Measurements from ENCODE around the gene RPL18A.

The RPL18A gene

DNA sequence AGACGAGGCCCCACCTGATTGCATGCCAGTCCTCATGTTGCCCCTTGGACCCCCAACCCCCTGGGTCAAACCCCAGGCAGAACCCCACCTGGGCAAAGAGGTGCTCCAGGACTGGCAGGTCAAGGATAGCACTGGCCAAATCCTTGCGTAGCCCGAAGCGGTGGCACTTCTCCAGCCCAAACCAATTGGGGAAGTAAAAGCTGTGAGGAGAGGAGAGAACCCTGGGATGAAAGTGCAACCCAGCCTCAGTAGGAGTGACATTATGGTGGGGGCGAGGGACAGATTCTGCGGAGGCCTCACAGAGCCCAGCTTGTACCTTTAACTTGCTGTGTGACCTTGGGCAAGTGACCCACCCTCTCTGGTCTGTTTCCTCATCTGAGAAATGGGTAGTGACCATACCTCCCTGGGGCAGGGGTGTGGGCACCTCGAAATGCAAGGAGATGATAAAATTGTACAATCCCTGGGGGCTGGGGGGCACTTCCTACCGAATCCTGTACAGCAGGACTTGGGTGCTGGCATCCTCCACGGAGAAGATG is 16.4 kb upstream of the RPL18A start:
- H3K9ac ChIP-seq (ENCODE audit: low read length), result no peak overlapping the region
- peaks cover 23% of the 10 kb centered on the region for H3K27me3 ChIP-seq (ENCODE audit: control insufficient read depth, insufficient read depth, low read length)

DNA sequence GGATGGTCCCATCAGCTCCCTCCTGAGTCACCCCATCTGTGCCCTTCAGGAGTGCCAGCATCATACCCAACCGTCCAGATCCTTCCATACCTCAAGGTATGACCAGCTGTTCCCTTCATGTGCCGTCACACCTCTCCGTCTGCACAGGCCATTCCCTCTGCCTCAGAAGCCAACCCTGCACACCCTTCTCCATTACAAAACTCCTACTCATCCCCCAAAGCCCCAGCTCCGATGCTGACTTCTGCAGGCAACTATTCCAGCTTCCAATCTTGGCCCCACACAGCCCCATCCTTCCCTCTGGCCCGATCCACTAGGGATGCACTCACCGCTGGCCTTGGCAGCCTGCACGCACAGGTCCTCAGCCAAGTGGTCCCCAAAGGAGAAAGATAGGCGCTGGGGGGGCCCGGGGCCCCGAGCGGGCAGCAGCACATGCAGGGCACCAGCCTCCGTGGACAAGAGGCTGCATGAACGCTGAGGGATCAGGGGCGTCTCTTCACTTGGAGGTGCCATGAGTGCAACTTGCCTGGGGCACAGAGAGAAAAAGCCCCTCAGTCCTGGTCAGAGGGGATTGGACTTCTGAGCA is 15.7 kb upstream of the RPL18A start:
- Histone ChIP-seq H3K4me3 (ENCODE audit: low read length) (no peak overlapping the region), H3K36me3 (ENCODE audit: control insufficient read depth, low read depth, low read length) (no peaks in the 10 kb centered on the region), H3K27me3 (ENCODE audit: control insufficient read depth, insufficient read depth, low read length) (peaks cover 27% of the 10 kb centered on the region), H3K9me3 (ENCODE audit: control insufficient read depth, low read depth, low read length) (no peaks in the 10 kb centered on the region), H3K9ac (ENCODE audit: low read length) (no peak overlapping the region), H3K27ac (ENCODE audit: low read length) (no peak overlapping the region), H3K4me1 (ENCODE audit: control insufficient read depth, low read depth, low read length) (no peaks in the 10 kb centered on the region)

More for the DNA sequence above, 16.4 kb upstream of the RPL18A start:
- Histone ChIP-seq H3K4me1 (ENCODE audit: control insufficient read depth, low read depth, low read length) (no peaks in the 10 kb centered on the region), H3K27ac (ENCODE audit: low read length) (no peak overlapping the region), H3K4me3 (ENCODE audit: low read length) (no peak overlapping the region), H3K9me3 (ENCODE audit: control insufficient read depth, low read depth, low read length) (no peaks in the 10 kb centered on the region), H3K36me3 (ENCODE audit: control insufficient read depth, low read depth, low read length) (no peaks in the 10 kb centered on the region)

DNA sequence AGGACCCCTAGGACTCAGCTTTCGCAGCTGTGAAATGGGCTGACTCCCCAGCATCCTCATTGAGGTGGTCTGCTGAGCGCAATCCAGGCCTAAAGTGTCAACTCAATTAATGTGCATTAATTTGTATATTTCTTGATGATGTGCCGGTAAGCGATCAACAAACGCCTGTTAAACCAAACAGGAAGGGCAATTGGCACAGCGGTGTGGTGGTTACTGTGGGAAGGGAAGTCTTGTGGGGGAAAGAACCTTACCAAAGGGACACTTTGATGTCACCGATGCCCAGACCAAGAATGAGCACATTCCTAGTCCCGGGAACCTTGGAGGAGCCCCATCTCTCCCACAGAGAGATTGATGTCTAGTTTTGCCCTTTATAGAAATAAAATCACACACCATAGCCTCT is 13.6 kb upstream of the RPL18A start:
- Histone ChIP-seq H3K27me3 (ENCODE audit: control insufficient read depth, insufficient read depth, low read length) (peaks cover 14% of the 10 kb centered on the region), H3K9ac (ENCODE audit: low read length) (no peak overlapping the region), H3K4me1 (ENCODE audit: control insufficient read depth, low read depth, low read length) (no peaks in the 10 kb centered on the region), H3K4me3 (ENCODE audit: low read length) (no peak overlapping the region), H3K9me3 (ENCODE audit: control insufficient read depth, low read depth, low read length) (no peaks in the 10 kb centered on the region), H3K27ac (ENCODE audit: low read length) (no peak overlapping the region), H3K36me3 (ENCODE audit: control insufficient read depth, low read depth, low read length) (no peaks in the 10 kb centered on the region)

DNA sequence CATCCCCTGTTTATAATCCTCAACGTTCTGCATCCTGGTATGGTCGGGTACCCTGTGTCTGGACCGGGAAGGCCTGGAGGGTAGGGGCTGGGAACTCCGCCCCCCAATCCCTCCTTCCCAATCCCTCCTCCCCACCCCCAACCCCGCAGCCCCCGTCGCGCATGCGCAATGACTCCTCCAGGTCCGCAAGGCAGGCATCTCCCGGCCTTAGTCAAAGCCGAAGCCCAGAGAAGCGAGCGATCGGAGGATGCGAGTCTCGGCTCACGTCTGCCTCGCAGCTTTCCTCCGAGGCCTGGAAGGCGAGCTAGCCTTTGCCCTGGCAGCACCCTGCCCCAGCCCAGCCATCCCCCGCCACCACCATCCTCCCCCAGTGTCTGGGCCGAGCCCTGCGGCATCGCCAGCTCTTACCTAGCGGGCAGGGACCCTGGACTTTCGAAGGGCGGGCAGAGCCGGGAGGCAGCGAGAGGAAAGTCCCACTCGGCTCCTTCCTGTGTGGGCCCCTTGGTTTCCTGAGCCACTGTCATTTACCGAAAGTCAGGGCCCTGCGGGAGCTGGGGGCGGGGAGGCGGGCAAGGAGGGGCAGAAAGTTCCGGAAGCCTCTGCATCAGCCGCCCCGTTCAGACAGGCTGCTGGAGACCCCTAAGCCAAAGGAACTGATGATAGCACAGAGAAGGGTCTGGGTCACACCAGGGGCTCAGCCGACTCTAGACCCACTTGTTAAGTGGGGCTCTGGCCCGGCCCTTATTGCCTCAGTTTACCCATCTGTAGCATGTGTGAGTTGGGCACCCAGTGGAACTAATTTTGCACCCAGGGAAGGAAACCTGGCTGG is 12.0 kb upstream of the RPL18A start, which contains the start of gene JAK3:
Gene JAK3 (minus strand): TSS at position 445 of the 829 bp plus-strand sequence. CDS start 3,565 bp downstream, outside the sequence.
- peak within 1 kb of the TSS; percentile 33 for H3K4me3 ChIP-seq (ENCODE audit: low read length)
- no peaks in the 10 kb centered on the region for H3K9me3 ChIP-seq (ENCODE audit: control insufficient read depth, low read depth, low read length)
- H3K4me1 ChIP-seq (ENCODE audit: control insufficient read depth, low read depth, low read length), result no peaks in the 10 kb centered on the region
- no peak within 1 kb of the TSS for H3K27ac ChIP-seq (ENCODE audit: low read length)
- H3K27me3 ChIP-seq (ENCODE audit: control insufficient read depth, insufficient read depth, low read length), result peaks cover 12% of the 10 kb centered on the region
- no peak within 1 kb of the TSS for H3K9ac ChIP-seq (ENCODE audit: low read length)
- no peaks in the 10 kb centered on the region for H3K36me3 ChIP-seq (ENCODE audit: control insufficient read depth, low read depth, low read length)

DNA sequence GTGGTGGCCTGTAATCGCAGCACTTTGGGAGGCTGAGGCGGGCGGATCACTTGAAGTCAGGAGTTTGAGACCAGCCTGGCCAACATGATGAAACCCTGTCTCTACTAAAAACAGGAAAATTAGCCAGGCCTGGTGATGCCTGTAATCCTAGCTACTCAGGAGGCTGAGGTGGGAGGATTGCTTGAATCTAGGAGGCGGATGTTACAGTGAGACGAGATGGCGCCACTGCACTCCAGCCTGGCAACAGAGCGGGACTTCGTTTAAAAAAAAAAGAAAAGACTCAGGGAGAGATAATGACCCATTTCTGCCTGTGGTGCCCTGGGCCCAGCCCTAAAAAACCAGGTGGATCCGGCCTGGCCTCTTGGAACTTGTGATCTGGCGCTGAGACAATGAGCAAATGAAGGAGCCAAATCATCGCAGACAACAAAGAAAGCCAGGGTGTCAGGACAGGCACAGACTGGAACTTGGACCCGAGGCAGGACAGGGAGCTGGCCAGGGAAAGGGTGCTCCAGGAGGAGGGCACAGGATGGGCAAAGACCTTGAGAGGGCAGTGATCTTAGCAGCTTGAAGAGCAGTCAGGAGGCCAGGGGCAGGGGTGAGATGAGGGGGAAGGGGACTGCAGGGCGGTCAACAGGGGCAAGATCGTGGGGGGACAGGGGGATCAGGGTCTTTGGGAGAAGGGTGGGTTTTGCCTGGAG is 11.0 kb upstream of the RPL18A start:
- no peak overlapping the region for H3K4me3 ChIP-seq (ENCODE audit: low read length)
- no peaks in the 10 kb centered on the region for H3K9me3 ChIP-seq (ENCODE audit: control insufficient read depth, low read depth, low read length)
- H3K27ac ChIP-seq (ENCODE audit: low read length), result no peak overlapping the region
- no peaks in the 10 kb centered on the region for H3K4me1 ChIP-seq (ENCODE audit: control insufficient read depth, low read depth, low read length)
- H3K27me3 ChIP-seq (ENCODE audit: control insufficient read depth, insufficient read depth, low read length), result peaks cover 9% of the 10 kb centered on the region
- H3K36me3 ChIP-seq (ENCODE audit: control insufficient read depth, low read depth, low read length), result no peaks in the 10 kb centered on the region
- no peak overlapping the region for H3K9ac ChIP-seq (ENCODE audit: low read length)

DNA sequence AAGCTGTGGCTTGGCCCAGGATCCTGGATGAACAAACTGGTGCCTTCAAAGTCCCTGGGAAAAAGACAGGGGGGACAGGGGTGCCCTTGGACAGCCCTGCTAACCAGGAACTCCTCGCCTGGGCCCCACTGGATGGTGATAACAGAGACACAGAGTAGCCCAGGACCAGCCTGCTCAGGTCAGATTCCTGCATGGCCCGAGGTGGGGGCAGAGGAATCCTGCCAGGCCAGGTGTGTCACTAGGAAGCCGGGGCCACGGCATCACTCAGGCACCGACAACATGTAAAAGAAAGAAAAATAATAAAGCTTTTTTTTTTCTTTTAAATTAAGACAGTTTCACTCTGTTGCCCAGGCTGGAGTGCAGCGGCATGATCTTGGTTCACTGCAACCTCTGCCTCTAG is 5.6 kb upstream of the RPL18A start:
- peaks cover 1% of the 10 kb centered on the region for H3K4me1 ChIP-seq (ENCODE audit: control insufficient read depth, low read depth, low read length)
- no peaks in the 10 kb centered on the region for H3K36me3 ChIP-seq (ENCODE audit: control insufficient read depth, low read depth, low read length)
- H3K9ac ChIP-seq (ENCODE audit: low read length), result no peak overlapping the region
- H3K27me3 ChIP-seq (ENCODE audit: control insufficient read depth, insufficient read depth, low read length), result peaks cover 4% of the 10 kb centered on the region
- no peak overlapping the region for H3K27ac ChIP-seq (ENCODE audit: low read length)
- no peak overlapping the region for H3K4me3 ChIP-seq (ENCODE audit: low read length)
- no peaks in the 10 kb centered on the region for H3K9me3 ChIP-seq (ENCODE audit: control insufficient read depth, low read depth, low read length)

DNA sequence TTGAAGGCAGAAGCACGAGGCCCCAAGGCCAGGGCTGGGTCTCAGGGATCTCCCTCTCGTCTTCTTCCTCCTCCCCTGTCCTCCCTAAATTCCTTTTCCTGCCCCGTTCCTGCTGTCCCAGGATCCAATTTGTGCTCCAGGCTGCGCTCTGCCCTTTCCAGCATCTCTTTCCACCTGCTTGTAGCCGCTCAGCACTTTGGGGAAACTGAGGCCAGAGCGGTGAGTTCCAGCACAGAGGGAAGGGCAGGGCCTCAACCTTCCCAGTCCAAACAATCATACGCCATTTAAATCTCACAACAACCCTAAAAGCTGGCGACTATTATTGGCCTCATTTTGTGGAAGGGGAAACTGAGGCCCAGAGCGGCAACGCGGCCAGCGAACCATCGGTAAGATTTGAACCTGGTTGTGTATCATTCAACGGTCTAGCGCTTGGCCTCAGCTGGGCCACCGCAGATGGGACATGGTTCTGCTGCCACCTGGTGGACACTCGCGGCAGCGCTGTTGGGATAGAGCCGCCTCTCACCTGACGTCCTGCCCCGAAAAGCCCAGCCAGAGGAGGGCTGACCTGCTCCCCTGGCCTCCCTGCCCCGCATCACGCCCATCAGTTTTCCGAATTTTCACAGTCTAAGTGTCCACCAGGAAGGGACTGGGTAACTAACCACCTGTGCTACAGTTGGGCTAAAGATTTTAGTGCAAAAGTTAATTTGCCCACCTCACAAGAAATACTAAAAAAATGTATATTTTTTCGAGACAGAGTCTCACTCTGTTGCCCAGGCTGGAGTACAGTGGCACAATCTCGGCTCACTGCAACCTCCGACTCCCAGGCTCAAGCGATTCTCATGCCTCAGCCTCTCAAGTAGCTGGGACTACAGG is 4.2 kb upstream of the RPL18A start:
- Histone ChIP-seq H3K27ac (ENCODE audit: low read length) (no peak overlapping the region), H3K27me3 (ENCODE audit: control insufficient read depth, insufficient read depth, low read length) (peaks cover 4% of the 10 kb centered on the region), H3K9ac (ENCODE audit: low read length) (no peak overlapping the region), H3K9me3 (ENCODE audit: control insufficient read depth, low read depth, low read length) (no peaks in the 10 kb centered on the region), H3K4me1 (ENCODE audit: control insufficient read depth, low read depth, low read length) (peaks cover 3% of the 10 kb centered on the region), H3K4me3 (ENCODE audit: low read length) (no peak overlapping the region), H3K36me3 (ENCODE audit: control insufficient read depth, low read depth, low read length) (peaks cover 4% of the 10 kb centered on the region)

DNA sequence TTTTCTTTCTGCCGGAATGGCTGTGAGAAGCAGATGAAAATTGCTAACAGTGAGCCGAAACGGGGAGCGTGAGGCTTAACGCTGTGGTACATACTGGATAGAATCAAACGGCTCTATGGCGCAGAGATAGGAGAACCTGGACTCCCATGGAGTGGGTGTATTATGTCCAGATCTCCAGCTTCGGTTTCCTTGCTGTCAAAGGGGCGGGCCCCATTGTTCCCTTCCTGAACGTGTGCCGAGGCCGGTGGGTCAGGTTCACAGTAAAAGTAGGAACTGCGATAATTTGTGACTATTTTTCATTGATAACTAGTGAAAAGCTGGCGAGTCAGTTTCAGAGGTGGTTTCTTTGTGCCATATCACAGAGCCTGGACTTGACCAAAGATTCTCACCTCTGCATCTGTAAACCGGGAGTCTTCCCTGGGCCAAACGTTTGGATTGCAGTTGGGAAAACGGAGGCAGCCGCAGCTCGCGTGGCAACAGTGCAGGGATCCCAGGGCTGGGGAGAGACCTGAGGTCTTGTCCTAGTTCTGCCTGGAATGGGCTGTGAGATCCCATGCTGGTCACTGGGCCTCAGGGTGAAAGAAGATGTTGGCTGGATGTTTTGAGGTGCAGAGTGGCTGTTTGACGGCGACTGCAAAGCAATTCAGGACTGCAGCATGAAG is 752 bp downstream of the RPL18A start:
- peaks cover 8% of the 10 kb centered on the region for H3K4me1 ChIP-seq (ENCODE audit: control insufficient read depth, low read depth, low read length)
- peak overlapping the region; percentile 100 for H3K4me3 ChIP-seq (ENCODE audit: low read length)
- peaks cover 52% of the 10 kb centered on the region for H3K36me3 ChIP-seq (ENCODE audit: control insufficient read depth, low read depth, low read length)
- peak overlapping the region; percentile 100 for H3K9ac ChIP-seq (ENCODE audit: low read length)
- H3K27ac ChIP-seq (ENCODE audit: low read length), result peak overlapping the region; percentile 93
- H3K27me3 ChIP-seq (ENCODE audit: control insufficient read depth, insufficient read depth, low read length), result no peaks in the 10 kb centered on the region
- H3K9me3 ChIP-seq (ENCODE audit: control insufficient read depth, low read depth, low read length), result no peaks in the 10 kb centered on the region

DNA sequence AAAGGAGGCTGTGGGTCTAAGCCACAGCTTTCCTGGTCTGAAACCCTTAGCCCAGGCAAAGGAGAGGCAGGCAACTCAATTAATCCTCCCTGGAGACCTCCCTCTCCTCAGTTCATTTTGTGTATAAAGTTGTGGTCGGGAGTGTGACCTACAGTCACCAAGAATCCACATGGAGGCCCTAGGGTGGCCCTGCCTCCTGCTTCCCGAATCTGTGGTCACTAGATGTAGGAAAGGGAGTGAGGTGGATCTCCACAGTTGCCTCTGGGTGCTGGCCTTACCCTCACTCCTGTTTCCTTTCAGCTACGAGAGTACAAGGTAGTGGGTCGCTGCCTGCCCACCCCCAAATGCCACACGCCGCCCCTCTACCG is 1.3 kb downstream of the RPL18A start:
- H3K9ac ChIP-seq (ENCODE audit: low read length), result peak overlapping the region; percentile 100
- peaks cover 52% of the 10 kb centered on the region for H3K36me3 ChIP-seq (ENCODE audit: control insufficient read depth, low read depth, low read length)
- H3K27me3 ChIP-seq (ENCODE audit: control insufficient read depth, insufficient read depth, low read length), result no peaks in the 10 kb centered on the region
- H3K4me3 ChIP-seq (ENCODE audit: low read length), result peak overlapping the region; percentile 100
- H3K27ac ChIP-seq (ENCODE audit: low read length), result peak overlapping the region; percentile 93
- H3K9me3 ChIP-seq (ENCODE audit: control insufficient read depth, low read depth, low read length), result no peaks in the 10 kb centered on the region
- H3K4me1 ChIP-seq (ENCODE audit: control insufficient read depth, low read depth, low read length), result peaks cover 8% of the 10 kb centered on the region

DNA sequence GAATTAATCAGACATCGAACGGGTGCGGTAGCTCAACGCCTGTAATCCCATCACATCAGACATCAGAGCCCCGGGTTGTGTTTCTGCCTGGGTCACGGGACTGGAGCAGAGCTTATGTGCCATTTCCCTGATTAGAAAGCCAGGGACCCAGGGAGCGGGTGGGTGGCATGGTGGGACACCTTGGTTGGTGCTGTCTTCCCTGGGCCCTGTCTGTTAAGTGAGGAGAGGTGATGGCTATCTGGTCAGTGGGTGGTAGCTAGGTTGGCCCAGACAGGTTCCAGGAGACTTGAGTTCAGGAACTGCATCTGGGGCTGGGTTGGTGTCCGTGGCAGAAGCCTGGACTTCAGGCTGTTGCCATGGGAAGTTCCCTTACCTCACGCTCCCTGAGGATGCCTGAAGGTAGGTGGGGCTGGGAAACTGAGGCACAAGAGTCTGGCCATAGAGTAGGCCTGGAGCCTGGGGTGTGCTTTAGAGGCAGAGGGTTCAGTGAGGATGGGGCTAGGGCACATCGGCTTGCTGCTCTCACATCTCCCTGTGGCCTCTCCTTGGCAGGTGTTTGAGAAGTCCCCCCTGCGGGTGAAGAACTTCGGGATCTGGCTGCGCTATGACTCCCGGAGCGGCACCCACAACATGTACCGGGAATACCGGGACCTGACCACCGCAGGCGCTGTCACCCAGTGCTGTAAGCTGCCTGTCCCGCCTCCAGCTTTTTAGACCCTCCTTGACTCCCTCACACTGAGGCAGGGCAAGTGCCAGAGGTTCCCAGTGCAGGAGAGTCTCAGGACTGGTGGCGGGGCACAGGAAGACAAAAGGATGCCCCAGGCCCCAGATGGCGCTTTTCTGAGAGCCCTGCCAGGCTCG is 2.1 kb downstream of the RPL18A start:
- Histone ChIP-seq H3K27me3 (ENCODE audit: control insufficient read depth, insufficient read depth, low read length) (no peaks in the 10 kb centered on the region), H3K4me3 (ENCODE audit: low read length) (peak overlapping the region; percentile 100), H3K36me3 (ENCODE audit: control insufficient read depth, low read depth, low read length) (peaks cover 52% of the 10 kb centered on the region), H3K4me1 (ENCODE audit: control insufficient read depth, low read depth, low read length) (peaks cover 8% of the 10 kb centered on the region), H3K9ac (ENCODE audit: low read length) (peak overlapping the region; percentile 100), H3K9me3 (ENCODE audit: control insufficient read depth, low read depth, low read length) (no peaks in the 10 kb centered on the region), H3K27ac (ENCODE audit: low read length) (no peak overlapping the region)
